Activated CD4-positive, alpha-beta T cell treated with anti-CD3 and anti-CD28 coated beads for 4 hours (primary cell): ENCODE results near the gene TMEM190.

Experiments used
- DNase-seq, 2 donors: peaks; one replicate each; pipeline ENCODE4 v3.0.0-alpha.2; 2020

TMEM190 gene

GRCh38 chr19:55372316-55373081, 4.1 kb upstream of the TMEM190 start:
- no peak for DNase-seq

GRCh38 chr19:55373306-55373992, 3.2 kb upstream of the TMEM190 start:
- no peak for DNase-seq

GRCh38 chr19:55373993-55374757, 2.5 kb upstream of the TMEM190 start:
- DNase-seq, result no peak

- DNase-seq, result no peak
Observed at GRCh38 chr19:55377356-55378131, 918 bp downstream of the TMEM190 start.

- DNase-seq, result no peak
Observed at GRCh38 chr19:55379174-55379573, 2.5 kb downstream of the TMEM190 start.

GRCh38 chr19:55382013-55382412, 5.4 kb downstream of the TMEM190 start:
- no peak for DNase-seq

- DNase-seq, result no peak
Observed at GRCh38 chr19:55382522-55383054, 6.0 kb downstream of the TMEM190 start.

GRCh38 chr19:55383279-55384130, 6.9 kb downstream of the TMEM190 start:
- DNase-seq, result peak; percentile 31 to 33

- peak; percentile 26 to 38 for DNase-seq
Observed at GRCh38 chr19:55384131-55384919, 7.7 kb downstream of the TMEM190 start, which contains the start of gene TMEM238. TMEM238 (minus strand) TSS chr19:55384292; CDS start chr19:55384259, 33 bp downstream.

GRCh38 chr19:55384920-55385723, 8.5 kb downstream of the TMEM190 start:
- peak; percentile 90 to 95 for DNase-seq

- peak; percentile 98 to 99 for DNase-seq
Observed at GRCh38 chr19:55385724-55386492, 9.3 kb downstream of the TMEM190 start, which contains the start of gene RPL28. RPL28 (plus strand) TSS chr19:55385932; CDS start chr19:55386358, 426 bp downstream.

GRCh38 chr19:55386493-55386971, 9.9 kb downstream of the TMEM190 start:
- DNase-seq, result peak in 1 of 2 donors; percentile 15

- no peak for DNase-seq
Observed at GRCh38 chr19:55387736-55388497, 11.3 kb downstream of the TMEM190 start.

- no peak for DNase-seq
Observed at GRCh38 chr19:55389386-55390317, 13.0 kb downstream of the TMEM190 start.

GRCh38 chr19:55390461-55390880, 13.8 kb downstream of the TMEM190 start:
- no peak for DNase-seq

- DNase-seq, result no peak
Observed at GRCh38 chr19:55391191-55391670, 14.6 kb downstream of the TMEM190 start.
